ENCODE measurements around the gene MT3.
"Not testable (repeated sequence)": the region's sequence is repeated elsewhere in the genome, so short reads cannot be mapped to it uniquely, and the experiment has no call there.

GRCh38 chr16:56582911-56583310 lies 6.4 kb upstream of the MT3 start:
- not testable (repeated sequence) for TF ChIP-seq POLR2A (IDR thresholded peaks at IDR 0.05; ENCODE audit: low read length); GATA1 (IDR thresholded peaks at IDR 0.05; ENCODE audit: low read depth, low read length)
